ENCODE results near the gene ZFPM1.
"Not testable (repeated sequence)": the region's sequence is repeated elsewhere in the genome, so short reads cannot be mapped to it uniquely, and the experiment has no call there.

ZFPM1 gene

GRCh38 chr16:88503771-88504488, 50.9 kb downstream of the ZFPM1 start:
- no peak for DNase-seq

GRCh38 chr16:88504489-88505404, 51.7 kb downstream of the ZFPM1 start:
- no peak for DNase-seq

GRCh38 chr16:88505405-88506082, 52.5 kb downstream of the ZFPM1 start:
- DNase-seq, result peak; percentile 52

- no peak for DNase-seq
Measured at GRCh38 chr16:88506723-88507122, 53.6 kb downstream of the ZFPM1 start.

- no peak for DNase-seq
Measured at GRCh38 chr16:88507231-88507743, 54.2 kb downstream of the ZFPM1 start.

- no peak for DNase-seq
Measured at GRCh38 chr16:88508376-88508867, 55.3 kb downstream of the ZFPM1 start.

- DNase-seq, result no peak
Measured at GRCh38 chr16:88508868-88509748, 56.0 kb downstream of the ZFPM1 start.

- DNase-seq, result no peak
Measured at GRCh38 chr16:88509749-88510069, 56.6 kb downstream of the ZFPM1 start.

- no peak for DNase-seq
Measured at GRCh38 chr16:88510091-88510994, 57.3 kb downstream of the ZFPM1 start.

- no peak for DNase-seq
Measured at GRCh38 chr16:88511060-88511459, 58.0 kb downstream of the ZFPM1 start.

- DNase-seq, result no peak
Measured at GRCh38 chr16:88511906-88512305, 58.8 kb downstream of the ZFPM1 start.

- no peak for DNase-seq
Measured at GRCh38 chr16:88512728-88513696, 59.9 kb downstream of the ZFPM1 start.

- no peak for DNase-seq
Measured at GRCh38 chr16:88514070-88514469, 61.0 kb downstream of the ZFPM1 start.

GRCh38 chr16:88514526-88515232, 61.6 kb downstream of the ZFPM1 start:
- no peak for DNase-seq

- no peak for DNase-seq
Measured at GRCh38 chr16:88515371-88515770, 62.3 kb downstream of the ZFPM1 start.

GRCh38 chr16:88515925-88516594, 63.0 kb downstream of the ZFPM1 start:
- no peak for DNase-seq

GRCh38 chr16:88516601-88517061, 63.6 kb downstream of the ZFPM1 start:
- DNase-seq, result no peak

GRCh38 chr16:88517208-88517774, 64.2 kb downstream of the ZFPM1 start:
- DNase-seq, result not testable (repeated sequence)

All from activated effector memory CD4-positive, alpha-beta T cell treated with Interleukin-2 at 50 U/mL for 16 hours (primary cell).